Mesenchymal stem cell (in vitro differentiated cells and primary cell): ENCODE data around the gene MAP6D1.
"Not testable (repeated sequence)": the region's sequence is repeated elsewhere in the genome, so short reads cannot be mapped to it uniquely, and the experiment has no call there.

Source experiments
- DNase-seq: peaks from one replicate; pipeline ENCODE4 v3.0.0-alpha.2; 2013
- H2AFZ ChIP-seq: one replicate; pipeline ENCODE4 v1.6.1; 2013; ENCODE audit warnings: low read depth, mild to moderate bottlenecking, control low read depth, inconsistent platforms, low read length, moderate library complexity
- H2AK5ac ChIP-seq: 2 replicates; pipeline ENCODE4 v1.6.1; 2013; ENCODE audit warnings: low read length, moderate library complexity, mild to moderate bottlenecking, inconsistent platforms; ENCODE audit not compliant: severe bottlenecking
- H2BK120ac ChIP-seq: one replicate; pipeline ENCODE4 v1.6.1; 2013; ENCODE audit warnings: low read depth, mild to moderate bottlenecking, inconsistent platforms, low read length, moderate library complexity
- H2BK12ac ChIP-seq, 2 experiments: one replicate each; pipeline ENCODE4 v1.6.1; 2013; ENCODE audit warnings: inconsistent platforms in 2 of 2, low read length in 2 of 2, mild to moderate bottlenecking in 2 of 2, moderate library complexity in 2 of 2, control low read depth in 1 of 2
- H2BK15ac ChIP-seq: one replicate; pipeline ENCODE4 v1.6.1; 2013; ENCODE audit warnings: mild to moderate bottlenecking, low read depth, inconsistent platforms; ENCODE audit not compliant: poor library complexity, severe bottlenecking
- H2BK5ac ChIP-seq: 2 replicates; pipeline ENCODE4 v1.6.1; 2013; ENCODE audit warnings: low read depth, mild to moderate bottlenecking, low read length, control low read depth, inconsistent platforms; ENCODE audit not compliant: poor library complexity, severe bottlenecking
- H3K14ac ChIP-seq, 2 experiments: one replicate each; pipeline ENCODE4 v1.6.1; 2013; ENCODE audit warnings: inconsistent platforms in 2 of 2, low read length in 2 of 2, control low read depth in 1 of 2, mild to moderate bottlenecking in 1 of 2, moderate library complexity in 1 of 2
- H3K18ac ChIP-seq, 2 experiments: one replicate each; pipeline ENCODE4 v1.6.1; 2013; ENCODE audit warnings: inconsistent platforms in 2 of 2, low read length in 2 of 2, control low read depth in 1 of 2, low read depth in 1 of 2, mild to moderate bottlenecking in 1 of 2
- H3K23ac ChIP-seq, 2 experiments: one replicate each; pipeline ENCODE4 v1.6.1; 2013; ENCODE audit warnings: inconsistent platforms in 2 of 2, low read length in 2 of 2, mild to moderate bottlenecking in 2 of 2, moderate library complexity in 2 of 2, control low read depth in 1 of 2
- H3K27ac ChIP-seq: 2 replicates; pipeline ENCODE4 v1.5.1; 2013; ENCODE audit warnings: mild to moderate bottlenecking, moderate library complexity, low read length, control low read depth, inconsistent platforms; ENCODE audit not compliant: poor library complexity, severe bottlenecking
- H3K27me3 ChIP-seq, 2 experiments: 2 replicates each; pipeline versions ENCODE4 v1.6.1 to v1.7.0; 2013; ENCODE audit warnings: low read length in 2 of 2, mild to moderate bottlenecking in 2 of 2, moderate library complexity in 2 of 2, control low read depth in 1 of 2, inconsistent platforms in 1 of 2; ENCODE audit not compliant: control insufficient read depth in 1 of 2, insufficient read depth in 1 of 2
- H3K36me3 ChIP-seq, 2 experiments: 2 replicates each; pipeline versions ENCODE4 v1.6.1 to v1.7.0; 2013; ENCODE audit warnings: low read length in 2 of 2, control low read depth in 1 of 2, inconsistent platforms in 1 of 2, low read depth in 1 of 2, mild to moderate bottlenecking in 1 of 2; ENCODE audit not compliant: insufficient read depth in 2 of 2, control insufficient read depth in 1 of 2
- H3K4ac ChIP-seq, 2 experiments: one replicate each; pipeline ENCODE4 v1.6.1; 2013; ENCODE audit warnings: inconsistent platforms in 2 of 2, low read length in 2 of 2, mild to moderate bottlenecking in 2 of 2, moderate library complexity in 2 of 2, control low read depth in 1 of 2, low read depth in 1 of 2
- H3K4me1 ChIP-seq: 2 replicates; pipeline ENCODE4 v1.6.1; 2013; ENCODE audit warnings: low read depth, low read length, control low read depth; ENCODE audit not compliant: control insufficient read depth, insufficient read depth
- H3K4me2 ChIP-seq: 2 replicates; pipeline ENCODE4 v1.6.1; 2013; ENCODE audit warnings: low read length, mild to moderate bottlenecking, inconsistent platforms; ENCODE audit not compliant: poor library complexity, severe bottlenecking
- H3K4me3 ChIP-seq, 2 experiments: 2 replicates each; pipeline versions ENCODE4 v1.5.1 to v1.7.0; 2013; ENCODE audit warnings: low read length in 2 of 2, mild to moderate bottlenecking in 2 of 2, control low read depth in 1 of 2, low read depth in 1 of 2; ENCODE audit not compliant: insufficient read depth in 1 of 2
- H3K79me1 ChIP-seq: replicated peaks from 2 replicates; pipeline ENCODE4 v1.6.1; 2013; ENCODE audit warnings: mild to moderate bottlenecking, control low read depth, low read length, inconsistent platforms; ENCODE audit not compliant: poor library complexity, severe bottlenecking
- H3K9ac ChIP-seq: 2 replicates; pipeline ENCODE4 v1.7.0; 2013; ENCODE audit warnings: mild to moderate bottlenecking, low read length, moderate library complexity
- H3K9me3 ChIP-seq: 2 replicates; pipeline ENCODE4 v1.7.0; 2013; ENCODE audit warnings: mild to moderate bottlenecking, low read length; ENCODE audit not compliant: control insufficient read depth
- H4K8ac ChIP-seq: one replicate; pipeline ENCODE4 v1.6.1; 2013; ENCODE audit warnings: inconsistent platforms, mild to moderate bottlenecking, low read length, moderate library complexity
- H4K91ac ChIP-seq: one replicate; pipeline ENCODE4 v1.6.1; 2013; ENCODE audit warnings: mild to moderate bottlenecking, low read length, inconsistent platforms
- WGBS: methylation state at CpG from one replicate; pipeline ENCODE4 v1.1.7; 2013; ENCODE audit warnings: mixed read lengths; 5-methylcytosine and 5-hydroxymethylcytosine counted together

Gene MAP6D1

GRCh38 chr3:183784503-183784902 lies 40.9 kb downstream of the MAP6D1 start:
- H3K27me3 ChIP-seq, H2BK12ac ChIP-seq, H3K27ac ChIP-seq, H2AK5ac ChIP-seq, H2AFZ ChIP-seq, H3K9ac ChIP-seq, H2BK120ac ChIP-seq, H3K4me3 ChIP-seq, H3K18ac ChIP-seq, H4K91ac ChIP-seq, H3K4ac ChIP-seq, H3K14ac ChIP-seq, H3K4me1 ChIP-seq, H3K4me2 ChIP-seq, H2BK15ac ChIP-seq, H4K8ac ChIP-seq, DNase-seq, H3K23ac ChIP-seq, H3K9me3 ChIP-seq: not testable (repeated sequence)
- peak overlapping the region; percentile 31 for H2BK5ac ChIP-seq
- H3K79me1 ChIP-seq: peaks cover 18% of the 10 kb centered on the region
- 96% methylated on average over 10 of the region's 10 CpGs for WGBS
- H3K36me3 ChIP-seq: peaks cover 33 to 77% of the 10 kb centered on the region in 2 experiments

DNA sequence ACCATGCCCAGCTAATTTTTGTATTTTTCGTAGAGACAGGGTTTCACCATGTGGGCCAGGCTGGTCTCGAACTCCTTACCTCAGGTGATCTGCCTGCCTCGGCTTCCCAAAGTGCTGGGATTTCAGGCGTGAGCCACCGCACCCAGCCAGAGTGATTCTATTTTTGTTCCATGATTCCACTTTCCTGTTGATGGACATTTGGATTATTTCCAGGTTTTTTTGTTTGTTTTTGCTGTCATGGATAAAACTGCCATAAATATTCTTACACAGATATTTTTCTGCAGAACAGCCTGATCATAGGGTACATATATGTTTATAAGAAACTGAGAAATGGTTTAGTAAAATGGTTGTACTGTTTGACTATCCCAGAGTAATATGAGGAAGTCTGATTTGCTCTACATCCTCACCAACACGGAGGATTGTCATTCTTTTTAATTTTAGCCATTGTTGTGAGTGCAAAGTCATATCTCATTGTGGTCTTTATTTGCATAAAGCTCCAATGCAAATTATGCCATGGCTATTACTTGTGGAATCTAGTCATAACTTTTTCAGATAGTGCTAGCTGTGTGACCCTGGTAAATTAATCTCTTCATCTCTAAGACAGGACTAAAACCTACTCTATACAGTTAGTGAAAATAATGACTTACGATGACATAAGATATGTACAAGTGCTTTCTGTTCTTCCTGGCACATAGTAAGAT lies 42.7 kb downstream of the MAP6D1 start:
- WGBS: 98% methylated on average over 5 of the region's 7 CpGs
- Histone ChIP-seq H3K9ac (no peak overlapping the region), H4K8ac (no peak overlapping the region), H3K4ac (no peak overlapping the region), H3K14ac (no peak overlapping the region), H2AK5ac (no peak overlapping the region), H3K36me3 (peaks cover 39 to 79% of the 10 kb centered on the region in 2 experiments), H2BK12ac (no peak overlapping the region), H3K4me1 (no peaks in the 10 kb centered on the region), H3K27me3 (no peaks in the 10 kb centered on the region), H3K9me3 (no peaks in the 10 kb centered on the region), H2BK5ac (no peak overlapping the region), H2BK120ac (no peak overlapping the region), H3K27ac (no peak overlapping the region), H3K79me1 (peaks cover 17% of the 10 kb centered on the region), H4K91ac (no peak overlapping the region), H2AFZ (no peak overlapping the region), H3K4me2 (no peak overlapping the region), H3K23ac (no peak overlapping the region), H3K18ac (no peak overlapping the region), H2BK15ac (no peak overlapping the region), H3K4me3 (no peak overlapping the region)
- DNase-seq: no peak

GRCh38 chr3:183781246-183781645 lies 44.1 kb downstream of the MAP6D1 start:
- Histone ChIP-seq H3K4ac (no peak overlapping the region), H3K79me1 (peaks cover 17% of the 10 kb centered on the region), H4K91ac (no peak overlapping the region), H2AFZ (no peak overlapping the region), H2AK5ac (no peak overlapping the region), H3K27ac (no peak overlapping the region), H3K23ac (no peak overlapping the region), H2BK12ac (no peak overlapping the region), H3K4me3 (no peak overlapping the region), H4K8ac (no peak overlapping the region), H3K9ac (no peak overlapping the region), H3K4me1 (no peaks in the 10 kb centered on the region), H3K36me3 (peaks cover 43 to 79% of the 10 kb centered on the region in 2 experiments), H3K27me3 (no peaks in the 10 kb centered on the region), H2BK15ac (no peak overlapping the region), H3K14ac (no peak overlapping the region), H3K4me2 (no peak overlapping the region), H3K9me3 (no peaks in the 10 kb centered on the region), H2BK5ac (no peak overlapping the region), H2BK120ac (no peak overlapping the region), H3K18ac (no peak overlapping the region)
- DNase-seq: no peak
- WGBS: 98% methylated on average over 6 of the region's 6 CpGs

DNA sequence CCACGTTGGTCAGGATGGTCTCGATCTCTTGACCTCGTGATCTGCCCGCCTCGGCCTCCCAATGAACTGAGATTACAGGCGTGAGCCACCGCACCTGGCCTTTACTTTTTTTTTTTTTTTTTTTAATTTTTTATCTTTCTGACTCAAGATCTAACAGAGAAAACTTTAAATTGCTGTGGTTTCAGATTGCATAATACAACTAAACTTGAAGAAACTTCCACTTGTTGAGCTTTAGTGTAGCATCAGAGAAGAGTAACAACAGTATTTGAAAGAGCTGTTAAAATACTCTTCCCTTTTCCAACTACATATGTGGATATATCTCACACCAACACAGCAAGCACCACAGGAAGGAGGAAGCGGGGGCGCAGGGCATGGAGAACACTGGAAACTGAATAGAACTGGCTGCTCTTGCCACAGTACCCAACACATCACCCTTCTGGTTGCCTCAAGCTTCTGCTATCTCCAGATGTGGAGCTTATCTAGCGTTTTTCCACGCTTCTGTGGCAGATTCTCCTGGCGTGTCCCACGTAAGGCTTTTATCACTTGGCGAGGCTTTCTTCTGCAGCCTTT lies 45.4 kb downstream of the MAP6D1 start:
- no peak overlapping the region for H3K23ac ChIP-seq
- no peak overlapping the region for H2BK12ac ChIP-seq
- H3K14ac ChIP-seq: no peak overlapping the region
- H3K4me3 ChIP-seq: no peak overlapping the region
- H3K27me3 ChIP-seq: no peaks in the 10 kb centered on the region
- 95% methylated on average over 10 of the region's 14 CpGs for WGBS
- no peak overlapping the region for H2AFZ ChIP-seq
- no peak overlapping the region for H2AK5ac ChIP-seq
- H2BK120ac ChIP-seq: no peak overlapping the region
- no peak overlapping the region for H3K4ac ChIP-seq
- H3K18ac ChIP-seq: no peak overlapping the region
- no peak overlapping the region for H3K9ac ChIP-seq
- peaks cover 18% of the 10 kb centered on the region for H3K79me1 ChIP-seq
- H3K36me3 ChIP-seq: peaks cover 48 to 83% of the 10 kb centered on the region in 2 experiments
- H2BK15ac ChIP-seq: no peak overlapping the region
- no peak overlapping the region for H3K4me2 ChIP-seq
- H3K27ac ChIP-seq: no peak overlapping the region
- no peak overlapping the region for H4K8ac ChIP-seq
- no peak overlapping the region for H2BK5ac ChIP-seq
- no peak for DNase-seq
- no peak overlapping the region for H4K91ac ChIP-seq
- H3K4me1 ChIP-seq: no peaks in the 10 kb centered on the region
- H3K9me3 ChIP-seq: no peaks in the 10 kb centered on the region
